Endometrial microvascular endothelial cells (primary cell): ENCODE data around the gene FBXW10. TPM values are rescaled to one million over a fixed set of nuclear protein-coding genes. Genes with fewer than 3 reads are reported as not detected.
"Not testable (repeated sequence)": the region's sequence is repeated elsewhere in the genome, so short reads cannot be mapped to it uniquely, and the experiment has no call there.

Experiments
- in situ Hi-C: cut with HindIII; loops from 2 replicates; pipeline ENCODE4 v1.10.0; 2017; ENCODE audit warnings: low sequenced_read_pairs, low pct_unique_long_range_greater_than_20kb; ENCODE audit errors: inconsistent ontology term
- total RNA-seq: library from RNA; depleted of rRNA; stranded (reverse); fragments of >200 nt; gene quantifications from one replicate; pipeline ENCODE4 v1.2.3, GENCODE V29; 2015; ENCODE audit errors: inconsistent ontology term

FBXW10 gene
- total RNA-seq, 1 donor from 2014 or later = not detected

- in situ Hi-C loops = not testable (repeated sequence)
Observed at GRCh38 chr17:18747501-18747900, 3.6 kb downstream of the FBXW10 start.

GRCh38 chr17:18750242-18750641, 6.4 kb downstream of the FBXW10 start:
- in situ Hi-C loops = not testable (repeated sequence)

DNA sequence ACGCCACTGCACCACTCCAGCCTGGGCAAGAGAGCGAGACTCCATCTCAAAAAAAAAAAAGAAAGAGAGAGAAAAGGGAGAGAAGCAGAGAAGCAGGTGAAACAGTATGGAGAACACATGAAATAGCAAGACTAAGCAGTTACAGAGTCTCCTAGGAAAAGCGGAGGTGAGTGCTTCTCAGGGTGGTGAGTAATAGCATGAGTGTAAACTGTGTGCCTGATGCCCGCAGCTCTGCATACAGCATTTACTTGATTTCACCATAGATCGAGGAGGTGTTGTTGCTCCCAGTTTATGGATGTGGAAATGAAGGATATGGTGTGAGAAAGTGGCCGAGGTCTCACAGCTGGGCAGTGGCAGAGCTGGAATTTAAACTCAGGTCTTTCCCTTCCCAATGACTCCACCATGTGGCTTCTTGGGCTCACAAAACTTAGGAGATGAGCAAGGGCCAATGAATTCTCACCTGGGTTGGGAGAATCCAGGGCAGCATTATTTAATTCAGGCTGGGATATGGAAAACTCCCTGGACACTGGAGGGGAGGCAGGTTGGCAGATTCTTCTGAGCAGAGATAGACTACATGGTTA, 10.1 kb downstream of the FBXW10 start:
- in situ Hi-C loops = not testable (repeated sequence)

DNA sequence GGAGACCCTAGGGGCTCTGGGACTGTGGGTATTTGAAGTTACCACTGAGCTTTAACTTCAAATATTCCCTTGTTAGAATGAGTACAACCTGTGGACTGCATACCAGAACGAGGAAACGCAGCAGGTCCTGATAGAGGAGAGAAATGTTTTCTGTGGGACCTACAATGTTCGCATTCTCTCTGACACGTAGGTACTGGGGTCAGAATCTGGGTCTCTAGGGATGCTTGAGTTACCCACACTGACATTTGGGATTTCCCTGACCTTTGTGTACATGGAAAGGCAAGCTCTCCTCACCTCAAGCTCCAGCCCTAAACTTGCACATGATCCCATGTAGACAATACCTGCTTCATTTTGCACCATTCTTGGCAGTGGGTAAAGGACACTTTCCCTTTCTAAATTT, 12.1 kb downstream of the FBXW10 start:
- in situ Hi-C loops = not testable (repeated sequence)

GRCh38 chr17:18757368-18758044, 13.7 kb downstream of the FBXW10 start:
- in situ Hi-C loops = not testable (repeated sequence)

GRCh38 chr17:18758344-18758743, 14.5 kb downstream of the FBXW10 start:
- in situ Hi-C loops = not testable (repeated sequence)

- in situ Hi-C loops = not testable (repeated sequence)
Observed at GRCh38 chr17:18760221-18760620, 16.4 kb downstream of the FBXW10 start.

- in situ Hi-C loops = not testable (repeated sequence)
Observed at GRCh38 chr17:18770572-18770971, 26.7 kb downstream of the FBXW10 start.

DNA sequence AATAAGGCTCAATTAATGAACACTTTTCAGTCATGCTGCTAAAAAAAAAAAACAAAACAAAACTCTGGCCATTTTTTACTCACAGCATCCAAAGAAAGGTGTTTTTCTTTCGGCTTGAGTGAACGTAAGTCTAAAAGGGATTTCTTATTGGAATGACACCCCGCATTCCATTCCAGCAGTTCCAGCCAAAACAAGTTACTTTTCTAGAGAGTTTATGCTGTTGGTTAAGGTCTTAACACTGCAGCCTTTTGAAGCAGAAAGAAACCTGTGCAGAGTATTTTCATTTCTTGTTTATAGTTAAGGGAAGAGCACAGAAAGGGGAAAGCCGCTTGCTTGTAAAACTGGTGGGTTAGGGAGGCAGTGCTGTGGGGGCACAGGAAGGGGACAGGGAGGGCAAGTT, 27.2 kb downstream of the FBXW10 start:
- in situ Hi-C loops = not testable (repeated sequence)

- in situ Hi-C loops = no loop called here
Observed at GRCh38 chr17:18772471-18772870, 28.6 kb downstream of the FBXW10 start.

- in situ Hi-C loops = not testable (repeated sequence)
Observed at GRCh38 chr17:18780991-18781718, 37.3 kb downstream of the FBXW10 start, which contains the start of gene TVP23B. Gene TVP23B (plus strand): TSS chr17:18781183. CDS start chr17:18781294, 111 bp downstream.

DNA sequence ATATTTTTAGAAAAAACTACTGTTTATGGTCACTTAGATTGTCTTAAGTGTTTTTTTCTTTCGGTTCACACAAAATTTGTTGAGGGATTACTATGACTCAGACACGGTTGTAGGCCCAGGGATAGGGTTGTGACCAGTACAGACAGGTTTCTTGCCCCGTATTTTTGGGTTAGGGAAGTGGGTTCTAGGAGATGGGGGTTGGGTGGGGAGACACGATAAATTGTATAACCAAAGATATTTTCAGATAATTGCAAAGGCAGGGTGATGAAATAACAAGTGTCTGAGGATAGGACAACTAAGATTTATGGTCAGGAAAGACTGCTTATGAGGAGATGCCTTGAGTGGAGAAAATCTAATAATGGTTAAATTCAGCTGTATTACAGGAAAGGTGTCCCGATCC, 38.0 kb downstream of the FBXW10 start:
- in situ Hi-C loops = not testable (repeated sequence)

DNA sequence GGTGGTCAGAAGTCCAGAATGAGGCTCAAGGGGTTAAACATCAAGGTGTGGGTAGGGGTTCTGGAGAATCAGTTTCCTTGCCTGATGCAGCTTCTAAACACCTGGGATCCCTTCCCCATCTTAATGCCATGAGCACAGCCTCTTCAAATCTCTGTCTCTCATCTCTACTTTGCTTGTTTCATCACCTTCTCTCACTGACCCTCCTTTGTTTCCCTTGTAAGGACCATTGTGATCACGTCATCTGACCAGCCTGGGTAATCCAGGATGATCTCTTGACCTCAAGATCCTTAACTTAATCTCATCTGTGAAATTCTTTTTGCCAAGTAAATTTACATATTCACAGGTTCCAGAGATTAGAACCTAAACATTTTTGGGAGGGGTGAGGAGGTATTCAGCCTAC, 42.1 kb downstream of the FBXW10 start:
- in situ Hi-C loops = not testable (repeated sequence)

GRCh38 chr17:18786890-18787289, 43.0 kb downstream of the FBXW10 start:
- in situ Hi-C loops = not testable (repeated sequence)

GRCh38 chr17:18791402-18791801, 47.5 kb downstream of the FBXW10 start:
- in situ Hi-C loops = not testable (repeated sequence)

DNA sequence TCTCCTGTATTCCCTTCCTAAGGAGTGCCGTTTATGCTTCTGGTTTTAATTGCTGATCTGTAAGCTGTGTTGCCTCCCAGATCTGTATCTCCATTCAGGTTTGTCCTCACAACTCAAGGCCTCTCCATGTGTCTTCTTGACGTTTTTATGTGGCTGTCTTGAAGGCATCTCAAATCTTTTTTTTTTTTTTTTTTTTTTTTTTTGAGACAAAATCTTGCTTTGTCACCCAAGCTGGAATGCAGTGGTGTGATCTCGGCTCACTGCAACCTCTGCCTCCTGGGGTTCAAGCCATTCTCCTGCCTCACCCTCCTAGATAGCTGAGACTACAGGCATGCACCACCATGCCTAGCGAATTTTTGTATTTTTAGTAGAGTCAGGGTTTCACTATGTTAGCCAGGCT, 51.0 kb downstream of the FBXW10 start:
- in situ Hi-C loops = not testable (repeated sequence)

DNA sequence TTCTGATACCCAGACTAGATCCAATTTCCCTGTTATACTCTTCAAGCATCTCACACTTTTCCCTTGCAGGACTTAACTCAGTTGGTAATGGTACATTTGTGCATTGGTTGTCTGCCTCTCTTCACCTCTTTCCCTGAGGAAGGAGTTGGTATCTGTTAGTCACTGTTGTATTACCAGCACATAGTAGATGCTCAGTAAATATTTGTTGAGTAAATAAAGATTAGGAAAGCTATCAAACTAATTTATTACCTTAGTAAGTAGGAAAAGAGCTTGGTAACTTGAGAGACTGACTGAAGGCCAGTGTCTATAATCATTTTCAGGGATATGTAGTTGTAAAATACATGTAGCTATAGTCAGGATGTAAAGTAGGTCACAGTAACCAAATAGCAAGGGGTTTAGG, 53.0 kb downstream of the FBXW10 start:
- in situ Hi-C loops = not testable (repeated sequence)

DNA sequence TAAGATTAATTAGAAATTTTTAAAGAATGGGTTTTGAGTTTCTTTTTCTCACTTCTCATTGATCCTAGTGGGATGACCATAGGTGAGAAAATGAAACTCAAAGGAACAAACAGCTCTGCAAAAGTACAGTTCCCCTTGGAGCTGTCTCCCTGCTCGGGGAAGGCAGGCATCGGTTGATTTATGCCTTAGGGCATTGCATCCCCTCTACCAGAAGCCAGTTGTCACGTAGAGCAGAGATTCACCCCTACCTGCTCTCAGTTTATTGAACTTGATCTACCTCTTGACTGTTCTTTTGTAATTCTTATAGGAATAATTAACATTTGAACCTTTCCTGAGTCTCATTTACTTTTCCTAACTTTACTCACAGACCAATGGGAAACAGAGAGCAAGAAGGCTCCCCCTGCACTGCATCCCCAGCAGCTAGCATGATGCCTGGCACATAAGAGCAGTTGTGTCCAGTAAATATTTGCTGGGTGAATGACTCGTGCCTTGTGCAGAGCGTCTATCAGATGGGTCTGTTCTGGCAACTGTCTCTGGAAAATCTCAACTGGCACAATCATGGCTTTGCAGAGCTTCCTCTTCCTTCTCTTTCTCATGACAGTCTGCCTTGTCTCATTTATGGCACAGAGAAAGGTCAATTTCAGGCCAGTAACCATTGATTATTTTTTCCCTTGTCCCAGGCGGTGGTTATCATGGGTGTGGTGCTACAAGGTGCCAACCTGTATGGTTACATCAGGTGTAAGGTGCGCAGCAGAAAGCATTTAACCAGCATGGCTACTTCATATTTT, 59.8 kb downstream of the FBXW10 start:
- in situ Hi-C loops = not testable (repeated sequence)

DNA sequence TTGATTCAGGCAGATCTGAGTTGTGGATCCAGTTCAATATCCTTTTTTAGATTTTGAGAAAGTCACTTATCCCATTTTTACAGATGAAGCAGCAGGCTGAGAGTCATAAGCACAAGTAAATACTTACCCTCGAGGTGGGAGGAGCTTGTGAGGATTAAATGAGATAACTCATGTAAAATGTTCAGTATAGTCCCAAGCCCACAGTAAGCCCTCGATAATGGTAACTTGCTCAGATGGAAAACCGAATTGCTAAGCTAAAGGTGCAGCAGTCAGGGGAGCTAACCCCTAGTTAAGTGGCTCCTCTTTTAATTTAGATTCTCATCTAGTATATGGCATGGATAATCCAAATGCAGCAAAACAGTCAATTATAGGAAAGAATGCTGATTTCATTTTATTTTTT, 72.1 kb downstream of the FBXW10 start:
- in situ Hi-C loops = not testable (repeated sequence)
